K562 treated with DMSO at 1 percent for 24 hours (cell line): ENCODE results near the gene CLIP4. TPM values are rescaled to one million over a fixed set of nuclear protein-coding genes. Genes with fewer than 3 reads are reported as not detected.

Experiments used
- total RNA-seq: library from RNA; unstranded; fragments of 300-600 nt; gene quantifications from 2 replicates; pipeline ENCODE4 v1.2.3, GENCODE V29; 2022; ENCODE audit warnings: low read depth; ENCODE audit not compliant: insufficient read depth

The CLIP4 gene, protein sequence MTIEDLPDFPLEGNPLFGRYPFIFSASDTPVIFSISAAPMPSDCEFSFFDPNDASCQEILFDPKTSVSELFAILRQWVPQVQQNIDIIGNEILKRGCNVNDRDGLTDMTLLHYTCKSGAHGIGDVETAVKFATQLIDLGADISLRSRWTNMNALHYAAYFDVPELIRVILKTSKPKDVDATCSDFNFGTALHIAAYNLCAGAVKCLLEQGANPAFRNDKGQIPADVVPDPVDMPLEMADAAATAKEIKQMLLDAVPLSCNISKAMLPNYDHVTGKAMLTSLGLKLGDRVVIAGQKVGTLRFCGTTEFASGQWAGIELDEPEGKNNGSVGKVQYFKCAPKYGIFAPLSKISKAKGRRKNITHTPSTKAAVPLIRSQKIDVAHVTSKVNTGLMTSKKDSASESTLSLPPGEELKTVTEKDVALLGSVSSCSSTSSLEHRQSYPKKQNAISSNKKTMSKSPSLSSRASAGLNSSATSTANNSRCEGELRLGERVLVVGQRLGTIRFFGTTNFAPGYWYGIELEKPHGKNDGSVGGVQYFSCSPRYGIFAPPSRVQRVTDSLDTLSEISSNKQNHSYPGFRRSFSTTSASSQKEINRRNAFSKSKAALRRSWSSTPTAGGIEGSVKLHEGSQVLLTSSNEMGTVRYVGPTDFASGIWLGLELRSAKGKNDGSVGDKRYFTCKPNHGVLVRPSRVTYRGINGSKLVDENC
- 0.46 and 0.80 TPM in 2 replicates for total RNA-seq

DNA sequence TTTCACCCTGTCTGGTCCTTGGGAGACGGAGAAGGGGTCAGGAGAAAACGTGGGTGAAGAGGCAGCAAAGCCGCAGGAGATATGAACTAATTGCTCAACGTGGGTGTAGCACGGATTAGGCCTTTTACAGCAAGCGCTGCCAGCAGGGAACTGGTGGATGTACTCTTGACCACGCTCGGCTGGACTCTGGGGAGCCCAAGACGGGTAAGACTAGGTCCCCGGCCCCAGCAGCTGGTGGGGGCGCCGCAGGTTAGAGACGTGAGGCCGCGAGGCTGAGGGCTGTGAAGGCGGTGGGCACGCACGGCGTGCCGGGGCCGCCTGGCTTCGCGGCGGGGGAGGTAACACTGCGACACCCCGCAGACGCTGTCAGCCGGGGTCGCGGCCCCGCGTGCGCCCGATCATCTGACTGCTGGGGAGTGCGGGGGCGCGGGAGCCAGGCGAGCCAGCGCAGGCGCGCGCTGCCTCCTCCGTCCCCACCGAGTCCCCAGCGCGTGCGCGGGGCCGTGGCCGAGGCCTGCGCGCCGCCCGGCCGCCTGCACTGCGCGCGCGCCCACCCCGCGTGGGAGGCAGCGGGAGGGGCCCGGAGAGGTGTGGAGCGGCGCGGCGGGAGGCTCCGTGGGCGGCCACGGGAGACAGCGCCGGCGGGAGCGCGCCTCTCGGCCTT, at the start of gene CLIP4:
Gene CLIP4, plus strand, starts transcription at position 470 of the 664 bp plus-strand sequence. CDS start 5,974 bp downstream, outside the sequence.

DNA sequence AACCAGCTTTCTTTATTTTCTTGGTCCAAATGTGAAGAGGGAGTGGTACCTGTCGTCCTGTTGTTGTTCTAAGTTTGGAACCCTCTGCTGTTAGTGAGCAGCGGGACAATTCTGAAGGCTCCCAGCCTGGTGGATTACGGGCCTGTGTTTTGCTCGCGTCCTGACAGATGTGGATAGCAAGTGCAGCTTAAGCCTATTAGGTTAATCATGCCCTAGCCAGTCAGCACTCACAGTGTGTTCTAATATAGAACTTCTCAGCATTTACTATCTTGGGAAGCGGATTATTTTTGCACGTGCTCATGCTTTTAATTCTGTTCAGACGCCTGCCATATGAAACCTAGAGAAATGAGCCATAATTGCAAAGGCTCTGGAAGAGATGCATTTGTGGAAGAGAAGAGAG, 40.8 kb upstream of the CLIP4 start, which contains the start of gene PCARE:
Gene PCARE, minus strand, starts transcription at position 113 of the 400 bp plus-strand sequence. CDS start 262 bp downstream, outside the sequence.

Other genes starting within 250 kb of the CLIP4 start
- gene TRMT61B, start 245.1 kb upstream of the CLIP4 start, total RNA-seq = 15.8 and 18.1 TPM in 2 replicates
- gene WDR43, start 220.7 kb upstream of the CLIP4 start, total RNA-seq = 11.9 and 12.4 TPM in 2 replicates
- gene TOGARAM2, start 134.1 kb upstream of the CLIP4 start, total RNA-seq = not detected in 2 replicates
- not detected in 2 replicates for gene PCARE, start 40.9 kb upstream of the CLIP4 start, total RNA-seq